Measurements from ENCODE around the gene ZNF681.
"Not testable (repeated sequence)": the region's sequence is repeated elsewhere in the genome, so short reads cannot be mapped to it uniquely, and the experiment has no call there.

Gene ZNF681

GRCh38 chr19:23758187-23759074 is at the start of gene ZNF681:
ZNF681 (minus strand) TSS chr19:23758891; CDS start chr19:23758749, 142 bp downstream.
- peak; percentile 51 for DNase-seq (ENCODE audit: low spot score)

DNA sequence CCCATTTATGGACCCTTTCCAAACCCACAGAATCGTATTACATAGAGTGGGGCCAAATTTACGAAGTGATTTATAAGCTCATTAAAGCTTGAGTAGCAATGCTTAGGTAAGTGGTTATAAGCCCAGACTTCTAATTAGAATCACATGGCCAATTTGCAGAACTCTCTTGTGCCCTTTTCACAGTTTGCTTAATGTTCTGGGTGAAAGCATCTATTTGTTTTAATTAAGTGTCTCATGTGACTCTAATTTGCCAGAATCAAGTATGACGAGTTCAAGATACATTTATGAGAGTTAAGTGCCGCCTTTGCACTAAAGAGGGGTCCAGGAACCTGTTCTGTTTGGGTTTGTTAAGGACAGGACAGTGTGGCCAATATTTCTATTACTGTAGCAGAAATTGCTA is 46.0 kb upstream of the ZNF681 start:
- no peak for DNase-seq (ENCODE audit: low spot score)

DNA sequence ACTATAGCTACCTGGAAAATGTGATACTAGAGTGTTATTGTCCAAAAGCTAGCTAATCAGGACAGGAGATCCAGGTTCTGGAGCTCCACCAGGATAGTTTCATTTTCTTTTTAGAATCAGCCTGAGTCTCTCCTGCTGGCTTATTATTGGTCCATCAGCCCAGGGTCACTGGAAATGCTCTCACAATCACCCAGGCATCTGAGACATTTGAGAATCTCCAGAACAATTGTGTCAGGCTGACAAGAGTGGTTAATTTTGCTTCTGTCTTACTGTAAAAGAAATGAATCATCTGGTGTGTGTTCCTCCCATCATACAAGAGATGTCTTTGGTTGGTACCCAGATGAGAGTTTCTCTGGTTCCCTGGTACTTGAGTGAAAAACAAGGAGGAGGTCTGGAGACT is 43.6 kb upstream of the ZNF681 start:
- DNase-seq (ENCODE audit: low spot score) = no peak

GRCh38 chr19:23801803-23802202 is 43.1 kb upstream of the ZNF681 start:
- no peak for DNase-seq (ENCODE audit: low spot score)

DNA sequence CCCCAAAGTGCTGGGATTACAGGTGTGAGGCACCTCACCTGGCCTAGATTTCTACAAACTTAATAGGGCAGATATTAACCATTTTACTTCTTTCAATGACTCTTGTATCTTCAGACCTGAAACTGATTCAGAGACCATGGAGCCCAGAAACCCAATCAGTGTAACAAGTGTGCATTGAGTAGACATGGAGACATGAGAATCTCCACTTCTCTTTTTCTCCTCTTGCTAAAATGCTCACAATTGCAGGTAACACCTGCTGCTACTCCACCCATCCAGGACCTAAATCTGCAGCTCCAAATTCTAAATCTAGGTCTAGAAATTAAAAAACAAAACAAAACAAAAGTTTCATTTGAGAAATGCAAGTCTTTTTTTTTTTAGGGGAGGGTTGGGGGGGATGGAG is 42.2 kb upstream of the ZNF681 start:
- no peak for DNase-seq (ENCODE audit: low spot score)

GRCh38 chr19:23800271-23800670 is 41.6 kb upstream of the ZNF681 start:
- no peak for DNase-seq (ENCODE audit: low spot score)

- DNase-seq (ENCODE audit: low spot score) = no peak
These were observed 40.6 kb upstream of the ZNF681 start for GRCh38 chr19:23799321-23799720.

DNA sequence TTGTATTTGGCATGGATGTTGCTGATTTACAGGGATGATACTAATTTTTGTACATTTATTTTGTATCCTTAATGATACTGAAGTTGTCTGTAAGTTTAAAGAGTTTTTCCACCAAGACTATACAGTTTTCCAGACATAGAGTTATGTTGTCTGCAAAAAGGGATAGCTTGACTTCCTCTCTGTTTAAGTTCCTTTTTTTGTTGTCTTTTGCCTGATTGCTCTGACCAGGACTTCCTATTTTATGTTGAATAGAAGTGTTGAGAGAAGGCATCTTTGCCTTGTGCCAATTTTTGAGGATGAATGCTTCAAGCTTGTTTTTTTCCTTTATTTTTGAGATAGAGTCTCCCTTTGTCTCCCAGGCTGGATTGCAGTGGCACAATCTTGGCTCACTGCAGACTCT is 36.8 kb upstream of the ZNF681 start:
- no peak for DNase-seq (ENCODE audit: low spot score)

DNA sequence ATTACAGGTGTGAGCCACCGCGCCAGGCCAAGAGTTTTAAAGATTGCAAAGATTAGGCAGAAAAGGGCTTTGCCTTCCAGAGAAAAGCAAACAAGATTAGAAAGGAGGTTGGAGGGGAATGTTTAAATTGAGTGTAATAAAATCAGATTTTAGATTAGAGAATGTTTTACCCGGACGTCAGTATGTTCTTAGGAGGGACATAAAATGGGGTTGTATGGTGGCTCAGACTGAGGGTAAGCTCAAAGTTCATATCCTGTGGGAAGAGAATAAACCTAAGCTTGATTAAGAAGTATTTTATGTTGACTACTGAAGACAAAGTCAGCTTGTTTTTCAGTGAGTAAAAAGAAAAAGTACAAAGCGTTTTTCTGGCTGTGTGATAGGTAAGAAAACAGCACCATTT is 34.1 kb upstream of the ZNF681 start:
- DNase-seq (ENCODE audit: low spot score) = no peak

DNA sequence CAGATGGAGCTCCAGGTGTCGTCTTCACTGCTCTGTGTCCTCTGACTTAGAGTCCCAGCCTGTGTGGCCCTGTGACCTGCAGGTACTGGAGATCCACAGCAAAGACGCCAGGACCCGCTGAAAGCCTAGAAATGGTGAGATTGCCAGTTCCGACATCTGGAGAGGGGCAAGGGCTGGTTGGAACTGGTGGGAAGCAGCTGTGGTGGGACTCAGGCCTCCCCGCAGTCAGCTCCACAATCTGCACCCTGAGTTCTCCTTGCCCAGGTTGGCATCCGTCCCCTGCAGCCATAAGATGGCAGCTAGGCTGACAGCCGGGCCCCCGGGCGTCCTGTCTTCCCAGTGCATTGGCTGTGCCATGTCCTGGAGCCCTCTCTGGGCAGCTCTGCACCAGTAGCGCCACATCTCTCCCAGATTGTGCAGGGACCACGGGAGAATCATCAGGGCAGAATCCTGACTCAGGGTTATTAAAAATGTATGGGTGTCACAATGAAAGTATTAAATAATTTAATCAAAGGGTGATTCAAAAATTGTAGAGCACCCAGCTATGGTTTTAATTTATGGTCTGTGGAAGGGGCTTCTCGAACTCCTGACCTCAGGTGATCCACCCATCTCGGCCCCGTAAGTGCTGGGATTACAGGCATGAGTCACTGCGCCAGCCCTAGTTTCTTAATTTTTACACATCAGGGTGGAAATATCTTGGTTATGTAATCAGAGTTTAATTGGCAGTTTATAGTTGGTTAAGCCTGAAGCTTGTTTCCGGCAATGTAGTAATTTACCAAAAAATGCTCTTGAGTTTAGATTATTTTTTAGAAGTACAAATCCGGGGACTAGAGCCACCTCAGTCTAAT is 32.2 kb upstream of the ZNF681 start:
- no peak for DNase-seq (ENCODE audit: low spot score)

DNA sequence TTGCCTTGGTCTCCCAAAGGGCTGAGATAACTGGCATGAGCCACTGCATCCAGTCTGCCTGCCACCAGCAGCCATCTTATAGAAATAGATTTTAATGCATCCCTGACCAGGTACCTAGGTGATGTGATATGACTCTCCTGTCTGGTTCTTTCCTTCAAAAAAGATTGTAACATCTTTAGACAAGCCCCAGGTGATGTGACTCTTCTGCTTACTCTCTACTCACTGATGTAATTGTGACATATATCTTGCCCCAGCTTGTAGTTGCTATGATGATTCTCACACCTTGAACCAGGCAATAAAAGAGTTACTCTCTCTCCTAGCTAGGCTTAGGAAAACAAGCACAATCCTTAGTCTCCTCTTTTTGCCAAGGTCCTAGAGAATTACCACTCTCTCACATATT is 30.6 kb upstream of the ZNF681 start:
- DNase-seq (ENCODE audit: low spot score) = no peak

DNA sequence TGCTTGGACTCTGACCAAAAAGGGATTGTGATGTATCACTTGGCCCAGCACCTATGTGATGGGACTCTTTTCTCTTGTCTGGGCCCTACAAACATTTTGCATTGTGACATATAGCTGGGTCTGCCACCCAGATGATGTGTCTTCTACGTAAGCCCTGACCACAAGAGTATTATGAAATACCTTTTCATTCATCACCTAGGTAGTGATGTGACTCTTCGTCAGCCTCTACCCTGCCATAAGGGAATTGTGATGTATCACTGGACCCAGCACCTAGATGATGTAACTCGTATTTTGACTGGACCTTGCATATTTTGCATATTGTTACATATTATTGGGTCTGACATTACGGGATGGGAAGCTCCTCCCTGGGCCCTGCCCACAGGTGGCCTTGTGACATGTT is 29.7 kb upstream of the ZNF681 start:
- DNase-seq (ENCODE audit: low spot score) = no peak

GRCh38 chr19:23787106-23787505 is 28.4 kb upstream of the ZNF681 start:
- no peak for DNase-seq (ENCODE audit: low spot score)

DNA sequence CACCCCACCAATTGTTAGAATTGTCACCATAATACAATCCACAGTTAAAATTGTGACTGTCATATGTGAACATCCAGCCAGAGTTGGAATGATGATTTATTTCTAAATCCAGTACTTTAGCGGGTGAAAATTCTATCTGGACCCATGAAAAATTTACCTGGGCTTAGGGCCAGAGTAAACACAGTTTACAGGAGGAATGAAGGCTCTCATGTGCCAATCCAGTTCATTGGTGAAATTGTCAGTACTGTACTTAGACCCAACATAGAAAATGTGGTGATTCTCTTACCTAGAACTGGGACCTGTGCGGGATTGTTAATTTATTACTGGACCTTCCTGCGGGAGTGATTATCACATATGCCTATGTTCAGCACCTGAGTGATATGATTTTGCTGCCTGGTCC is 27.3 kb upstream of the ZNF681 start:
- no peak for DNase-seq (ENCODE audit: low spot score)

DNA sequence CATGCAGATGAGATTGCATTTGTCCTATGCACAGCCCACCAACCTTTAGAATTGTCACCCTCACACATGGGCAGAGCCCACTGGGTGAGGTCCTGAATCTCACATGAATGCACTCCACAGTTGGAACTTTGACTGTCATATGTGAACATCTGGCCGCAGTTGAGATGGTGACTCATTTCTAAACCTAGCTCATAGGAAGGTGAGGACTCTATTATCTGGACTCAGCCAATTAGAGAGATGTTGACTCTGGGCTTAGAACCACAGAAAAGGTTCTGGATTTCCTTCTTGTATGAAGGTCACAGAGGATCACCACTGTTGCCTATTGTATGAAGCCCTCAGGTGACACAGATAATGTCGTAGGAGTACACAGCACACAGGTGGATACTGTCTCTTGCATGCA is 25.6 kb upstream of the ZNF681 start:
- no peak for DNase-seq (ENCODE audit: low spot score)

- no peak for DNase-seq (ENCODE audit: low spot score)
These were observed 24.9 kb upstream of the ZNF681 start for GRCh38 chr19:23783636-23784035.

GRCh38 chr19:23779645-23780044 is 21.0 kb upstream of the ZNF681 start:
- DNase-seq (ENCODE audit: low spot score) = no peak

- DNase-seq (ENCODE audit: low spot score) = no peak
These were observed 19.9 kb upstream of the ZNF681 start for GRCh38 chr19:23778566-23778965.

DNA sequence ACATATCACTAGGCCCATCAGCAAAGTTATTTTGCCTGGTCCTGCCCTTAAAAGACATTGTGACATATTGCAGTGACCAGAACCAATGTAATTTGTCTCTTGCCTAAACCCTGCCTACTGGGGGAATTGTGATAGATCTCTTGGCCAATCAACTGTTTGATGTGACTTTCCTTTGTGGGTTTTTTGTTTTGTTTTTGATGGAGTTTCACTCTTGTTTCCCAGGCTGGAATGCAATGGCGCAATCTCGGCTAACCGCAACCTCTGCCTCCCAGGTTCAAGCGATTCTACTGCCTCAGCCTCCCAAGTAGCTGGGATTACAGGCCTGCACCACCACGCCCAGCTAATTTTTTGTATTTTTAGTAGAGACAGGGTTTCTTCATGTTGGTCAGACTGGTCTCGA is 19.3 kb upstream of the ZNF681 start:
- DNase-seq (ENCODE audit: low spot score) = not testable (repeated sequence)

DNA sequence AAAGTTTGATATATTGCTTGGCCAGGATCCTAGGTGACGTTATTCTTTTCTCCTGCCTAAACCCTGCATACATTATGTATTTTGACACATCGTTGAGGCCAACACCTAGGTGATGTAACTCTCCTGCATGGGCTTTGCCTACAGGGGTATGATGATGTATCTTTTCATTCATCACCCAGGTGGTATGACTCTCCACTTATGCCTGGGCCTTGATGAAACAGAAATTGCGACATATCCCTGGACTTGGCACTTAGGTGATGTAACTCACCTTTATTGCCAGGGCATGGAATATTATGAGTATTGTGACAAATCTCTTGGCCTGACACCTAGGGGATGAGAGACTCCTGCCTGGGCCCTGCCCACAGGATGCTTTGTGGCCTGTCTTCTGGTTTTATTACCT is 18.5 kb upstream of the ZNF681 start:
- no peak for DNase-seq (ENCODE audit: low spot score)

- DNase-seq (ENCODE audit: low spot score) = no peak
These were observed 18.0 kb upstream of the ZNF681 start for GRCh38 chr19:23776507-23777205.

- DNase-seq (ENCODE audit: low spot score) = no peak
These were observed 15.9 kb upstream of the ZNF681 start for GRCh38 chr19:23774524-23774971.
